B cell (primary cell): ENCODE data around the gene CDS1. TPM values are rescaled to one million over a fixed set of nuclear protein-coding genes. Genes with fewer than 3 reads are reported as not detected.

ENCODE experiments used
- ATAC-seq: fragments of 200-7000 bp; cut with Tn5 transposase; one replicate; pipeline ENCODE4 v1.10.0; 2021; ENCODE audit warnings: low read depth, mild to moderate bottlenecking, moderate number of reproducible peaks, moderate library complexity
- CTCF ChIA-PET: fragments of 350-600 bp; sonication (Branson Sonifier 250); formaldehyde crosslinking; loops from one replicate; lab custom pipeline; 2021; ENCODE audit warnings: antibody characterized with exemption, inconsistent platforms; lab: Charles Lee
- POLR2A ChIA-PET: fragments of 350-600 bp; sonication (Branson Sonifier 250); formaldehyde crosslinking; loops from one replicate; lab custom pipeline; 2021; ENCODE audit warnings: antibody characterized with exemption; lab: Charles Lee
- DNase-seq: peaks from one replicate; pipeline ENCODE4 v3.0.0; 2013
- H2AFZ ChIP-seq: 2 replicates; pipeline ENCODE4 v1.6.1; 2012; ENCODE audit warnings: mild to moderate bottlenecking, low read depth, low read length; ENCODE audit not compliant: insufficient read depth, poor library complexity, severe bottlenecking
- H3K27ac ChIP-seq, 2 donors: 1 replicate in 1 of 2; 2 replicates in 1 of 2; pipeline ENCODE4 v1.5.1; 2012 to 2013; ENCODE audit warnings: low read length in 2 of 2, mild to moderate bottlenecking in 2 of 2, moderate library complexity in 1 of 2
- H3K27me3 ChIP-seq, 4 experiments: fragments of 200-600 bp in 1 of 4; sonication (generic) in 1 of 4; replicated peaks in 1 of 4; 1 replicate in 2 of 4; 2 replicates in 2 of 4; pipeline versions ENCODE4 v1.6.1 to v1.7.0; 2013 to 2016; ENCODE audit warnings: low read length in 3 of 4, mild to moderate bottlenecking in 2 of 4, mixed read lengths in 1 of 4, moderate library complexity in 1 of 4; ENCODE audit not compliant: insufficient read depth in 4 of 4, control insufficient read depth in 3 of 4; ENCODE audit errors: control extremely low read depth in 1 of 4
- H3K36me3 ChIP-seq, 2 experiments: replicated peaks in 1 of 2; 1 replicate in 1 of 2; 2 replicates in 1 of 2; pipeline versions ENCODE4 v1.6.1 to v1.7.1; 2013; ENCODE audit warnings: low read length in 1 of 2; ENCODE audit not compliant: insufficient read depth in 2 of 2, control insufficient read depth in 1 of 2; ENCODE audit errors: control extremely low read depth in 1 of 2, extremely low read depth in 1 of 2
- H3K4me1 ChIP-seq, 2 donors: fragments of 200-600 bp in 1 of 2; sonication (generic) in 1 of 2; 1 replicate in 1 of 2; 2 replicates in 1 of 2; pipeline versions ENCODE4 v1.5.1 to v1.6.1; 2013 to 2017; ENCODE audit warnings: low read length in 2 of 2; ENCODE audit not compliant: control insufficient read depth in 2 of 2, insufficient read depth in 2 of 2
- H3K4me2 ChIP-seq: replicated peaks from 2 replicates; pipeline ENCODE3; 2012; ENCODE audit warnings: mild to moderate bottlenecking, low read depth, low read length; ENCODE audit not compliant: poor library complexity, severe bottlenecking
- H3K4me3 ChIP-seq, 5 experiments: fragments of 200-600 bp in 1 of 5; sonication (generic) in 1 of 5; 1 replicate in 3 of 5; 2 replicates in 2 of 5; pipeline versions ENCODE4 v1.5.1 to v1.7.0; 2011 to 2016; ENCODE audit warnings: low read length in 4 of 5, mild to moderate bottlenecking in 4 of 5, low read depth in 2 of 5, control low read depth in 1 of 5, moderate library complexity in 1 of 5; ENCODE audit not compliant: insufficient read depth in 1 of 5; ENCODE audit errors: control extremely low read depth in 1 of 5, extremely low read depth in 1 of 5
- H3K79me2 ChIP-seq: fragments of 200-600 bp; sonication (generic); one replicate; pipeline ENCODE4 v1.6.0; 2016; ENCODE audit warnings: low read length; ENCODE audit not compliant: control insufficient read depth, insufficient read depth
- H3K9ac ChIP-seq: fragments of 200-600 bp; sonication (generic); 2 replicates; pipeline ENCODE4 v1.6.1; 2017; ENCODE audit warnings: mild to moderate bottlenecking, low read length, moderate library complexity
- H3K9me3 ChIP-seq, 3 donors: one replicate each; pipeline versions ENCODE4 v1.6.1 to v1.7.1; 2013; ENCODE audit warnings: low read length in 2 of 3; ENCODE audit not compliant: control insufficient read depth in 2 of 3, insufficient read depth in 1 of 3; ENCODE audit errors: control extremely low read depth in 1 of 3
- H4K20me1 ChIP-seq: 2 replicates; pipeline ENCODE4 v1.6.0; 2012; ENCODE audit warnings: mild to moderate bottlenecking, low read length; ENCODE audit not compliant: insufficient read depth, control insufficient read depth, poor library complexity, severe bottlenecking
- H3K27ac Mint-ChIP-seq: one replicate; pipeline ENCODE4 v1.8.0; 2021; ENCODE audit warnings: mixed read lengths
- H3K27me3 Mint-ChIP-seq: one replicate; pipeline ENCODE4 v1.8.0; 2021; ENCODE audit warnings: mixed read lengths
- H3K4me1 Mint-ChIP-seq: one replicate; pipeline ENCODE4 v1.8.0; 2021; ENCODE audit warnings: mixed read lengths
- H3K4me3 Mint-ChIP-seq: one replicate; pipeline ENCODE4 v1.8.0; 2021; ENCODE audit warnings: mixed read lengths
- H3K9me3 Mint-ChIP-seq: one replicate; pipeline ENCODE4 v1.8.0; 2022; ENCODE audit warnings: mixed read lengths; ENCODE audit not compliant: insufficient read depth
- EZH2 ChIP-seq: IDR thresholded peaks from 2 replicates; pipeline ENCODE4 v1.6.1; 2012; ENCODE audit warnings: borderline replicate concordance, low read depth, mild to moderate bottlenecking, moderate library complexity, low read length; ENCODE audit not compliant: insufficient read depth, poor library complexity, severe bottlenecking
- WGBS: methylation state at CpG from one replicate; pipeline ENCODE4 v1.1.5; 2013; ENCODE audit warnings: missing lambda C conversion rate; ENCODE audit not compliant: insufficient coverage; 5-methylcytosine and 5-hydroxymethylcytosine counted together
- intact Hi-C: fragments of 100-400 bp; cut with micrococcal nuclease; formaldehyde crosslinking; loops from one replicate; pipeline ENCODE4 v1.10.0; 2022
- polyA plus RNA-seq: library from polyadenylated mRNA; depleted of rRNA; stranded (reverse); fragments of >200 nt; gene quantifications from 2 replicates; pipeline ENCODE4 v1.2.3, GENCODE V29; 2012
- total RNA-seq, 2 donors: library from RNA; stranded (reverse); fragments of 120-200 nt in 1 of 2; gene quantifications; 1 replicate in 1 of 2; 2 replicates in 1 of 2; pipeline versions ENCODE4 v1.2.3 to v1.2.4, GENCODE V29; 2013 to 2022
- TF ChIP-seq, protein P1 (sequence below): fragments of 200-600 bp; IDR thresholded peaks from one replicate; pipeline ENCODE4 v1.8.0; 2022; ENCODE audit warnings: antibody characterized with exemption, mild to moderate bottlenecking

The CDS1 gene
- total and polyA plus RNA-seq, 2 donors (not counting 1 experiment from before 2014, with no cell fraction given) = 0.03 to 0.15 TPM

DNA sequence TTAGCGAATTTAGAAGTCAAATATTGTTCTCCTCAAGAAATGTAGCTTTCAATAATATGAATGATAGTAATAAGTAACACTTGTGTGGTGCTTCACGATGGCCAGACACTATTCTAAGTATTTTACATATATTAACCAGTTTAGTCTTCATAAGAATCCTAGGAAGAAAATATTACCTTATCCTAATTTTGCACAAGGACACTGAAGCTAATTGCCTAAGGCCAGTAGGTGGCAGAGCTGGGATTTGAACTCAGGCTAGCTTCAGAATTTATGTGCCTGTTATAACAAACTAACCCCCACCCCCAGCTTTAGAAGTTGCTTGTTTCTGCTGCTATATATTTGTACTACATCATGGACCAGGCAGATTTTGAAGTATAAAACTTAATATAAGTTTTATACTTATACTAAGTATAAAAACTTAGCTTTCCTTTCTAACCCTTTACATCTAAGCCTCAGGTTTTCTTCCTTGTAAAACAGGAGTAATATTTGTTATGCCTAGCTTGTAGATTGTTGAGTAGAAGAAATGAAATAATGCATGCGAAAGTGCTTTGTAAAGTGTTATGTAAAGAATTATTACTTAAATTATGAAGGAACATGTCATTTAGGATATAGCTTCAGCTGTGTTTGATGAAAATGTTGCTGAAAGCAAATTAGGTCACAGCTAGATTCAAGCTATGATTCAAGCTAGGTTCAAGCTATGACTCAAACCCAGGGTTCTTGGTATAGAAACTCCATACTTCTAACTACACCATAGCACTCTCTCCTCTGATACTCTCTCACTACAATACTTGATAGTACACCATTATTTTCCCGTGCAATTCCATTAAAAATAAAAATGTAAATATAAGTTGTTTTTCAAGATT, 4.2 kb upstream of the CDS1 start:
- WGBS = 100% methylated on average over 1 of the region's 4 CpGs

More for the DNA sequence above, 4.2 kb upstream of the CDS1 start:
- DNase-seq = peak; percentile 10
- ChIA-PET POLR2A (no interaction called here), CTCF (interaction anchor here (1.0 to 2.2 kb wide), 2 partner anchors 171 to 392 kb away, joined by 3 to 9 read pairs; no protein-coding TSS in a partner anchor)
- H3K4me2 ChIP-seq = no peak overlapping the region
- Mint-ChIP-seq H3K4me1 (peaks cover 11% of the 10 kb centered on the region), H3K9me3 (no peaks in the 10 kb centered on the region), H3K27ac (no peak overlapping the region), H3K27me3 (peaks cover 50% of the 10 kb centered on the region), H3K4me3 (no peak overlapping the region)
- no peak overlapping the region for H2AFZ ChIP-seq
- ATAC-seq = no peak
- peaks cover 0 to 28% (median 22%) of the 10 kb centered on the region in 4 experiments for H3K27me3 ChIP-seq
- no peak overlapping the region for H3K4me3 ChIP-seq
- TF ChIP-seq EZH2 = no peak
- TF ChIP-seq, protein P1, sequence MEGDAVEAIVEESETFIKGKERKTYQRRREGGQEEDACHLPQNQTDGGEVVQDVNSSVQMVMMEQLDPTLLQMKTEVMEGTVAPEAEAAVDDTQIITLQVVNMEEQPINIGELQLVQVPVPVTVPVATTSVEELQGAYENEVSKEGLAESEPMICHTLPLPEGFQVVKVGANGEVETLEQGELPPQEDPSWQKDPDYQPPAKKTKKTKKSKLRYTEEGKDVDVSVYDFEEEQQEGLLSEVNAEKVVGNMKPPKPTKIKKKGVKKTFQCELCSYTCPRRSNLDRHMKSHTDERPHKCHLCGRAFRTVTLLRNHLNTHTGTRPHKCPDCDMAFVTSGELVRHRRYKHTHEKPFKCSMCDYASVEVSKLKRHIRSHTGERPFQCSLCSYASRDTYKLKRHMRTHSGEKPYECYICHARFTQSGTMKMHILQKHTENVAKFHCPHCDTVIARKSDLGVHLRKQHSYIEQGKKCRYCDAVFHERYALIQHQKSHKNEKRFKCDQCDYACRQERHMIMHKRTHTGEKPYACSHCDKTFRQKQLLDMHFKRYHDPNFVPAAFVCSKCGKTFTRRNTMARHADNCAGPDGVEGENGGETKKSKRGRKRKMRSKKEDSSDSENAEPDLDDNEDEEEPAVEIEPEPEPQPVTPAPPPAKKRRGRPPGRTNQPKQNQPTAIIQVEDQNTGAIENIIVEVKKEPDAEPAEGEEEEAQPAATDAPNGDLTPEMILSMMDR = peak; percentile 32
- H4K20me1 ChIP-seq = no peaks in the 10 kb centered on the region
- H3K79me2 ChIP-seq = no peaks in the 10 kb centered on the region
- peaks cover 0 to 6% (median 0%) of the 10 kb centered on the region in 3 donors for H3K9me3 ChIP-seq
- intact Hi-C loops = no loop called here
- no peaks in the 10 kb centered on the region for H3K36me3 ChIP-seq
- H3K4me1 ChIP-seq = peaks cover 12 to 14% of the 10 kb centered on the region in 2 donors
- H3K9ac ChIP-seq = no peak overlapping the region
- H3K27ac ChIP-seq = no peak overlapping the region
